Measurements from ENCODE around the gene USP32. TPM values are rescaled to one million over a fixed set of nuclear protein-coding genes. Genes with fewer than 3 reads are reported as not detected.
"Not testable (repeated sequence)": the region's sequence is repeated elsewhere in the genome, so short reads cannot be mapped to it uniquely, and the experiment has no call there.

The USP32 gene
- total RNA-seq, 1 donor from 2014 or later: 91.7 TPM

GRCh38 chr17:60249290-60249826, 142.6 kb downstream of the USP32 start:
- FAIRE-seq (no peak), DNase-seq (ENCODE audit: low spot score in 2 of 2) (no peak)

- no peak for DNase-seq (ENCODE audit: low spot score in 2 of 2)
- FAIRE-seq: no peak
These were observed 143.2 kb downstream of the USP32 start for GRCh38 chr17:60248618-60249289.

GRCh38 chr17:60247836-60248461, 144.0 kb downstream of the USP32 start:
- DNase-seq (ENCODE audit: low spot score in 2 of 2) (no peak), FAIRE-seq (no peak)

DNA sequence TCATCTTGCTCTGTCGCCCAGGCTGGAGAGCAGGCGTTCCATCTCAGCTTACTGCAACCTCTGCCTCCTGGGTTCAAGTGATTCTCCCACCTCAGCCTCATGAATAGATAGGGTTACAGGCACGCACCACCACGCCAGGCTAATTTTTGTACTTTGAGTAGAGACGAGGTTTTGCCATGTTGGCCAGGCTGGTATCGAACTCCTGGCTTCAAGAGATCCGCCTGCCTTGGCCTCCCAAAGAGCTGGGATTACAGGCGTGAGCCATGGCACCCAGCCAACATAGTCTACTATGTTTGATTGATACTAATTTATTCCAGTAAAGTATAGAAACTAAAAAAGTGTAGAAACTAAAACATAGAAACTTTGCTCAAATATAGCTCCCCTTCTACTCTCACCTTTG, 147.3 kb downstream of the USP32 start:
- FAIRE-seq (no peak), DNase-seq (ENCODE audit: low spot score in 2 of 2) (no peak)

GRCh38 chr17:60240290-60240689, 151.6 kb downstream of the USP32 start:
- DNase-seq (ENCODE audit: low spot score in 2 of 2) (no peak), FAIRE-seq (no peak)

DNA sequence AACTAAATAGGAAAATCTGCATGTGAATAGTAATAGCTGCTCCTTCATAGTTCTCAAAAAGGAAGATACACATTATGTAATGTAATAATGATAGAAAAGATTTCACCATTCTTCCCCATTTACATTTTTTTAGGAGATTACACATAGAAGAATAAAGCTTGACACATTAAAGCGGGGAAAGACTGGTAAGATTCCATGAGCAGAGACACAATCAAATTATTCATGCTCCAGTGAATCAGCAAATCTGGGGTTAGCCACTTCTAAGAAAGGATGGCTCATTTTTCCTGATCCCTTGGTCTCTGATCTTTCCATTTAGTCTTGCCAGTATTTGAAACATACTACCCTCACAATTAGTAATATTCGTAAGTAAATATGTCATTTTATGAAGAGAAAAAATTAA, 160.2 kb downstream of the USP32 start:
- FAIRE-seq (no peak), DNase-seq (ENCODE audit: low spot score in 2 of 2) (peak in 1 of 2 donors; percentile 15)

- DNase-seq (ENCODE audit: low spot score in 2 of 2) (peak in 1 of 2 donors; percentile 20), FAIRE-seq (peak; percentile 21)
These were observed 160.7 kb downstream of the USP32 start for GRCh38 chr17:60231234-60231633.

GRCh38 chr17:60230358-60230757, 161.6 kb downstream of the USP32 start:
- DNase-seq (ENCODE audit: low spot score in 2 of 2): no peak
- no peak for FAIRE-seq

DNA sequence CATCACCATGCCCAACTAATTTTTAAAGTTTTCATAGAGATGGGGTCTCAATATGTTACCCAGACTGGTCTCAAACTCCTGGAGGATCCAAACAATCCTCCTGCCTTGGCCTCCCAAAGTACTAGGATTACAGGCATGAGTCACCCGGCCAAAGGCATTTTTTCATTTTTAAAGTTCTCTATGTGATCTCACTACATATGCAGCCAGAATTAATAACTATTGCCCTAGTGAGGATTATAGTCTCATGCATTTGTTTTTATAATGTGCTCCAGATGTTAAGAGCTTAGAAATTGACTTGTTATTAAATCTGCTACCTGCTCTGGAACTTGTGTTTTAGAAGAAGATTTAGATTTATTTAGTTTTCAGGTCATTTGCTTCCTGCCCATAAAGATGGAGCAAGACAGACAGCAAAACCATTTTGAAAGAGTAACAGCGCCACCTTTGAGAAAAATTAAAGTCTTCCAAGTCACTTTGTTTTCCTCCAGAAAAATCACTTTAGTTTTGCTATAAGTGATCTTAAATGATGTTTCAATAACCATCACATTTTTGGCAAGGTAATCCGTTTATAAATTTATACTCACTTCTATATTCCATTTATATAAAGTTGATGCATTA, 162.6 kb downstream of the USP32 start:
- DNase-seq (ENCODE audit: low spot score in 2 of 2): no peak

GRCh38 chr17:60227276-60227675, 164.7 kb downstream of the USP32 start:
- FAIRE-seq; DNase-seq (ENCODE audit: low spot score in 2 of 2): not testable (repeated sequence)

More for the DNA sequence above, 162.6 kb downstream of the USP32 start:
- no peak for FAIRE-seq

GRCh38 chr17:60224064-60224463, 167.9 kb downstream of the USP32 start:
- DNase-seq (ENCODE audit: low spot score in 2 of 2): no peak
- no peak for FAIRE-seq

- DNase-seq (ENCODE audit: low spot score in 2 of 2) (no peak), FAIRE-seq (no peak)
These were observed 168.5 kb downstream of the USP32 start for GRCh38 chr17:60223456-60223855.

DNA sequence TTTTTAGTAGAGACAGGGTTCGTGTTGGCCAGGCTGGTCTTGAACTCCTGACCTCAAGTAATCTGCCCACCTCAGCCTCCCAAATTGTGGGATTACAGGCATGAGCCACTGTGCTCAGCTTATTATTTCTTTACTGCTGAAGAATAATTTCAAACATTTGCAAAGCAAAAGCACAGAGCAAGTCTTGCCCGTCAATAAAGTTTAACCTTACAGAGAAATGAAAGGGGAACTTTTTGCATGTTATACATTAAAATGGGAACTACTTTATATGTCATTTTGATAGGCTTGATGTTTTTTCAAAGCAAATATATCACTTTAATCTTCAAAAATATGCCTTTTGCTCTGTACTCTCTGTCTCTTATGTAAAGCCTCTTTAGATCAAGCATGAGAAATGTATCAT, 173.2 kb downstream of the USP32 start:
- not testable (repeated sequence) for DNase-seq (ENCODE audit: low spot score in 2 of 2)

DNA sequence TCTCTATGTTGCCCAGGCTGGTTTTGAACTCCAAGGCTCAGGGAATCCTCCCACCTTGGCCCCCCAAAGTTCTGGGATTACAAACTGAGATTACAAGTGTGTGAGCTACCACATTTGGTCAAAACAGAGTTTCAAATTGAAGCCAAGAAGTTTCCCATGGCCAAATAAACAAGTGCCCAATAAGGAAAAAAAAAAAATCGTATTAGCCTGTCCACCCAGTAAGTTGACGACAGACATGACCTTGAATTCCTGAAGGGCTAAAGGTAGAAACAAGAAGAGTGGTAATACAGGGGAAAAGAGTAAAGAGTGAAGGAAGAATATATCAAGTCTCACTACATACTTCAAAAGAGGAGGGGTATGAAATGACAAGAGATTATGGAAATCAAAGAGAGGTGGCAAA, 176.0 kb downstream of the USP32 start:
- FAIRE-seq: not testable (repeated sequence)

More for the DNA sequence above, 173.2 kb downstream of the USP32 start:
- FAIRE-seq: not testable (repeated sequence)

DNA sequence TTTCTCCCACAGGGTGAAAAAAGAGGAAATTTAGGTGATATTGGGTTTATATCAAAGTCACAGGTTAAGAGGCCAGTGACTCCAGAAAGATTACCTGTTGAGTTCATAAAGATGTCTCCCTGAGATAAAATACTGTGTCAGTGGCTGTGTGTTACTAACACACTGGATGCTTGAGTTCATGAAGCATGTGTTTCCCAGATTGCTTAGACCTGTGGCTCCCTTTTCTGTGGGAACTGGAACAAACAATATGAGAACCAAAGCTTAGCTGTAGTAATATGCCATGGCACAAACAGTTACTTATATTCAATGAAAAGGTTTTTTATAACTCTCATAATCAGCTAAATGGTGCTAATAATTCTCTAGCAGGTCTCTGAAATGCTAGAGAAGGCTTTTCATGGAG, 180.7 kb downstream of the USP32 start:
- DNase-seq (ENCODE audit: low spot score in 2 of 2); FAIRE-seq: not testable (repeated sequence)

More for the DNA sequence above, 176.0 kb downstream of the USP32 start:
- not testable (repeated sequence) for DNase-seq (ENCODE audit: low spot score in 2 of 2)

GRCh38 chr17:60208302-60208701, 183.6 kb downstream of the USP32 start:
- DNase-seq (ENCODE audit: low spot score in 2 of 2); FAIRE-seq: not testable (repeated sequence)

DNA sequence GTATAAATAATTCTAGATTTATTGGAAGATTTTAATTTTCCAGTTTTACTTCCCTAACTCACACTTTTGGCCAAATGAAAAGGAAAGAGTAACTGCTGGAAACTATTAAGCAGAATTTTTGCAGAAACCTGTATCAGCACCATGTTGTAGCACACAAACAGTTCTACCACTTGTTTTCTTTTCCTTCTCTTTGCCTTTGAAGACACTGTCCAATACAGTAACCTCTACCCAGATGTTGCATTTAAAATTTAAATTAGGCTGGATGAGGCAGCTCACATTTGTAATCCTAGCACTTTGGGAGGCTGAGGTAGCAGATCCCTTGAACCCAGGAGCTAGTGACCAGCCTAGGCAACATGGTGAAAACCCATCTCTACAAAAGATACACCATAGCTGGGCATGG, 186.2 kb downstream of the USP32 start:
- DNase-seq (ENCODE audit: low spot score in 2 of 2); FAIRE-seq: not testable (repeated sequence)

- FAIRE-seq; DNase-seq (ENCODE audit: low spot score in 2 of 2): not testable (repeated sequence)
These were observed 193.3 kb downstream of the USP32 start for GRCh38 chr17:60198630-60199029.

- DNase-seq (ENCODE audit: low spot score in 2 of 2); FAIRE-seq: not testable (repeated sequence)
These were observed 197.8 kb downstream of the USP32 start for GRCh38 chr17:60194141-60194540.

DNA sequence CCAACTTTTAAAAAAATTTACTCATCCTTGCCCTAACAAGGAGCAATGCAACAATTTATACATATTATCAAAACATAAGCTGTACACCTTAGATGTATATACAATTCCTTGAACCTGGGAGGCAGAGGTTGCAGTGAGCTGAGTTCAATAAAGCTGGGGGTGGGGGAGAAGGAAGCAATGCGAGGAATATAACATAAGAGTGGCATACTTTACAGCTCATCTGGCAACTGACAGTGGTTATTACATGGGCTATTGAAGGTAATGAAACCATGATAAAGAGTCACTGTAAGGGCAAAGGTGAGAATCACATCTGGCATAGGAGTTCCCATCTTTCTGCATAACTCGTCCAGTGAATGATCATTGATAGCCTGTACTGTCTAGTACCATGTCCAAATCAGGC, 198.5 kb downstream of the USP32 start:
- DNase-seq (ENCODE audit: low spot score in 2 of 2): no peak
- FAIRE-seq: no peak

- FAIRE-seq; DNase-seq (ENCODE audit: low spot score in 2 of 2): not testable (repeated sequence)
These were observed 198.9 kb downstream of the USP32 start for GRCh38 chr17:60193032-60193431.
